DOHH2 (cell line): ENCODE data around the gene VPS33A.

ENCODE experiments used
- EZH2phosphoT487 ChIP-seq: fragments of 200-600 bp; sonication (generic); IDR thresholded peaks from 2 replicates; pipeline ENCODE4 v1.6.1; 2017; ENCODE audit warnings: borderline replicate concordance, mild to moderate bottlenecking, antibody characterized with exemption, low read length, moderate library complexity, mixed read lengths
- TF ChIP-seq, protein P1 (sequence below): fragments of 200-600 bp; sonication (generic); IDR thresholded peaks from one replicate; pipeline ENCODE4 v1.5.1; 2014; ENCODE audit warnings: antibody characterized with exemption, mild to moderate bottlenecking, low read depth, low read length; ENCODE audit not compliant: poor library complexity, severe bottlenecking

DNA sequence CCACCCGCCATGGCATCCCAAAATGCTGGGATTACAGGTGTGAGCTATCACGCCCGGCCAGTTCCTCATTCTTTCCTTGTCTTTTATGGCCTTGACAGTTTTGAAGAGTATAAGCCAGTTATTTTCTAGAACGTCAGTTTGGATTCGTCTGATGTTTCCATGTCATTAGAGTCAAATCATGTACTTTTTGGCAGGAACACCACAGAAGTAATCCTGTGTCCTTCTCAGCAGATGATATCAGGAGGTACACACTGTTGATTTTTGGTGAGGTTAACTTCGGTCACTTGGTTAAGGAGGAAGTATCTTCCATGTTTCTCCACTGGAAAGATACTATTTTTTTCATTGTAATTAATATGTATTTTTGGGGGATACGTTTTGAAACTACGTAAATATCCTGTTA is 25.1 kb upstream of the VPS33A start:
- TF ChIP-seq, protein P1, sequence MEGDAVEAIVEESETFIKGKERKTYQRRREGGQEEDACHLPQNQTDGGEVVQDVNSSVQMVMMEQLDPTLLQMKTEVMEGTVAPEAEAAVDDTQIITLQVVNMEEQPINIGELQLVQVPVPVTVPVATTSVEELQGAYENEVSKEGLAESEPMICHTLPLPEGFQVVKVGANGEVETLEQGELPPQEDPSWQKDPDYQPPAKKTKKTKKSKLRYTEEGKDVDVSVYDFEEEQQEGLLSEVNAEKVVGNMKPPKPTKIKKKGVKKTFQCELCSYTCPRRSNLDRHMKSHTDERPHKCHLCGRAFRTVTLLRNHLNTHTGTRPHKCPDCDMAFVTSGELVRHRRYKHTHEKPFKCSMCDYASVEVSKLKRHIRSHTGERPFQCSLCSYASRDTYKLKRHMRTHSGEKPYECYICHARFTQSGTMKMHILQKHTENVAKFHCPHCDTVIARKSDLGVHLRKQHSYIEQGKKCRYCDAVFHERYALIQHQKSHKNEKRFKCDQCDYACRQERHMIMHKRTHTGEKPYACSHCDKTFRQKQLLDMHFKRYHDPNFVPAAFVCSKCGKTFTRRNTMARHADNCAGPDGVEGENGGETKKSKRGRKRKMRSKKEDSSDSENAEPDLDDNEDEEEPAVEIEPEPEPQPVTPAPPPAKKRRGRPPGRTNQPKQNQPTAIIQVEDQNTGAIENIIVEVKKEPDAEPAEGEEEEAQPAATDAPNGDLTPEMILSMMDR: no peak
- no peak for TF ChIP-seq EZH2phosphoT487
